Endothelial cell of umbilical vein (primary cell): ENCODE measurements around the gene SAMSN1. TPM values are rescaled to one million over a fixed set of nuclear protein-coding genes. Genes with fewer than 3 reads are reported as not detected.

Experiments
- BruUV-seq: library from RNA; stranded (reverse); fragments of 400-500 nt; replicated peaks from 2 replicates; lab custom pipeline; 2021; lab: Mats Ljungman, UMichigan
- CTCF ChIA-PET: fragments of 300-600, 350-600 bp; sonication (Branson Sonifier 250); formaldehyde crosslinking; loops from one replicate; lab custom pipeline; 2021; ENCODE audit warnings: antibody characterized with exemption, inconsistent platforms; lab: Charles Lee
- POLR2A ChIA-PET: fragments of 300-600, 350-600 bp; sonication (Branson Sonifier 250); formaldehyde crosslinking; loops from one replicate; lab custom pipeline; 2021; ENCODE audit warnings: antibody characterized with exemption, inconsistent platforms; lab: Charles Lee
- DNase-seq: peaks from one replicate; pipeline ENCODE4 v3.0.0-alpha.2; 2011; ENCODE audit warnings: low read depth, low spot score
- FAIRE-seq: peaks from 2 replicates; lab custom pipeline; 2011; peaks lifted over from hg19 to GRCh38; lab: Jason Lieb, UNC
- H2AFZ ChIP-seq: 2 replicates; pipeline ENCODE4 v1.6.0; 2012; ENCODE audit warnings: low read depth, low read length, control low read depth, inconsistent platforms
- H3K27ac ChIP-seq: 2 replicates; pipeline ENCODE4 v1.5.1; 2011; ENCODE audit warnings: low read depth, mild to moderate bottlenecking, control low read depth, low read length, moderate library complexity; ENCODE audit not compliant: insufficient read depth
- H3K27me3 ChIP-seq, 2 experiments: 2 replicates each; pipeline versions ENCODE4 v1.6.0 to v1.6.1; 2011; ENCODE audit warnings: low read length in 2 of 2, mixed read lengths in 1 of 2; ENCODE audit not compliant: control insufficient read depth in 2 of 2, insufficient read depth in 2 of 2
- H3K36me3 ChIP-seq, 2 experiments: 2 replicates in 1 of 2; 3 replicates in 1 of 2; pipeline ENCODE4 v1.5.1; 2011; ENCODE audit warnings: low read length in 2 of 2, mild to moderate bottlenecking in 1 of 2, moderate library complexity in 1 of 2; ENCODE audit not compliant: control insufficient read depth in 2 of 2, insufficient read depth in 2 of 2; ENCODE audit errors: extremely low read depth in 1 of 2
- H3K4me1 ChIP-seq: 3 replicates; pipeline ENCODE4 v1.5.1; 2011; ENCODE audit warnings: mild to moderate bottlenecking, low read length; ENCODE audit not compliant: control insufficient read depth, insufficient read depth; ENCODE audit errors: extremely low read depth
- H3K4me2 ChIP-seq: 2 replicates; pipeline ENCODE4 v1.6.1; 2011; ENCODE audit warnings: low read length, control low read depth, mixed read lengths; ENCODE audit not compliant: insufficient read depth
- H3K4me3 ChIP-seq, 3 experiments: fragments of 200-600 bp in 1 of 3; sonication (generic), shearing (Covaris generic) in 1 of 3; replicated peaks in 1 of 3; 2 replicates each; pipeline ENCODE4 v1.5.1; 2011 to 2016; ENCODE audit warnings: control low read depth in 3 of 3, low read length in 3 of 3, mild to moderate bottlenecking in 2 of 3, inconsistent platforms in 1 of 3, low read depth in 1 of 3, moderate library complexity in 1 of 3; ENCODE audit not compliant: insufficient read depth in 1 of 3
- H3K79me2 ChIP-seq: 2 replicates; pipeline ENCODE4 v1.6.0; 2012; ENCODE audit warnings: low read length, inconsistent platforms; ENCODE audit not compliant: control insufficient read depth, insufficient read depth
- H3K9ac ChIP-seq: replicated peaks from 2 replicates; pipeline ENCODE3; 2011; ENCODE audit warnings: low read length, control low read depth; ENCODE audit not compliant: insufficient read depth; ENCODE audit errors: extremely low read depth
- H3K9me1 ChIP-seq: replicated peaks from 3 replicates; pipeline ENCODE4 v1.6.0; 2011; ENCODE audit warnings: mild to moderate bottlenecking, low read length; ENCODE audit not compliant: control insufficient read depth, insufficient read depth; ENCODE audit errors: extremely low read depth
- H3K9me3 ChIP-seq: replicated peaks from 2 replicates; pipeline ENCODE4 v1.5.1; 2012; ENCODE audit warnings: low read length, inconsistent platforms; ENCODE audit not compliant: control insufficient read depth, insufficient read depth
- H4K20me1 ChIP-seq: replicated peaks from 2 replicates; pipeline ENCODE3; 2011; ENCODE audit warnings: mild to moderate bottlenecking, low read length; ENCODE audit not compliant: control insufficient read depth, insufficient read depth; ENCODE audit errors: extremely low read depth
- EZH2 ChIP-seq: IDR thresholded peaks from 2 replicates; pipeline ENCODE4 v1.6.1; 2012; ENCODE audit warnings: borderline replicate concordance, low read depth, mild to moderate bottlenecking, moderate library complexity, low read length, inconsistent platforms; ENCODE audit not compliant: severe bottlenecking
- JUN ChIP-seq: IDR thresholded peaks from 2 replicates; pipeline ENCODE4 v1.6.1; 2011; ENCODE audit warnings: borderline replicate concordance, low read depth; ENCODE audit not compliant: insufficient read length, insufficient read depth
- MAX ChIP-seq: IDR thresholded peaks from 2 replicates; pipeline ENCODE4 v1.6.1; 2011; ENCODE audit not compliant: insufficient read depth, insufficient read length
- MYC ChIP-seq: IDR thresholded peaks from one replicate; pipeline ENCODE4 v1.6.1; 2011; ENCODE audit warnings: mild to moderate bottlenecking, low read depth, low read length
- dilution Hi-C: fragments of 300-500 bp; cut with MboI; formaldehyde crosslinking; loops from one replicate; pipeline ENCODE4 v1.15.0; 2019; ENCODE audit warnings: low sequenced_read_pairs; ENCODE audit not compliant: extremely low pct_ligation_motif_present
- intact Hi-C: fragments of 100-400 bp; cut with micrococcal nuclease; formaldehyde crosslinking; loops from one replicate; pipeline ENCODE4 v1.10.0; 2022
- polyA plus RNA-seq, 4 experiments: library from polyadenylated mRNA; depleted of rRNA in 3 of 4; stranded (reverse) in 3 of 4; unstranded in 1 of 4; fragments of >200 nt; gene quantifications; 2 replicates each; pipeline versions ENCODE4 v1.2.1 to v1.2.3, GENCODE V29; 2011 to 2012; ENCODE audit warnings: missing spikeins in 1 of 4
- total RNA-seq: library from RNA; stranded (reverse); gene quantifications from 2 replicates; pipeline ENCODE4 v1.2.3, GENCODE V29; 2021
- TF ChIP-seq, protein P1 (sequence below), 2 donors: IDR thresholded peaks; 1 replicate in 1 of 2; 2 replicates in 1 of 2; pipeline ENCODE4 v1.5.1; 2011; ENCODE audit warnings: low read length in 2 of 2, mild to moderate bottlenecking in 2 of 2, moderate library complexity in 2 of 2, control low read depth in 1 of 2, inconsistent platforms in 1 of 2, low read depth in 1 of 2; ENCODE audit not compliant: insufficient read depth in 1 of 2; ENCODE audit errors: extremely low read depth in 1 of 2

SAMSN1 gene
- total and polyA plus RNA-seq, 2 donors (not counting 3 experiments of a cell fraction or from before 2014, with no cell fraction given) = 2.5 to 5.3 TPM

GRCh38 chr21:14543983-14544382 is 2.1 kb downstream of the SAMSN1 start:
- H3K4me1 ChIP-seq = peaks cover 34% of the 10 kb centered on the region
- H3K79me2 ChIP-seq = peaks cover 28% of the 10 kb centered on the region
- no peaks in the 10 kb centered on the region for H4K20me1 ChIP-seq
- DNase-seq (no peak), FAIRE-seq (no peak)
- no peak overlapping the region for H2AFZ ChIP-seq
- H3K9me3 ChIP-seq = no peaks in the 10 kb centered on the region
- ChIA-PET POLR2A (no interaction called here), CTCF (interaction anchor here (1.2 kb wide), 1 partner anchor 194 kb away, joined by 3 read pairs; no protein-coding TSS in a partner anchor)
- no peak overlapping the region for H3K4me3 ChIP-seq
- TF ChIP-seq, protein P1, sequence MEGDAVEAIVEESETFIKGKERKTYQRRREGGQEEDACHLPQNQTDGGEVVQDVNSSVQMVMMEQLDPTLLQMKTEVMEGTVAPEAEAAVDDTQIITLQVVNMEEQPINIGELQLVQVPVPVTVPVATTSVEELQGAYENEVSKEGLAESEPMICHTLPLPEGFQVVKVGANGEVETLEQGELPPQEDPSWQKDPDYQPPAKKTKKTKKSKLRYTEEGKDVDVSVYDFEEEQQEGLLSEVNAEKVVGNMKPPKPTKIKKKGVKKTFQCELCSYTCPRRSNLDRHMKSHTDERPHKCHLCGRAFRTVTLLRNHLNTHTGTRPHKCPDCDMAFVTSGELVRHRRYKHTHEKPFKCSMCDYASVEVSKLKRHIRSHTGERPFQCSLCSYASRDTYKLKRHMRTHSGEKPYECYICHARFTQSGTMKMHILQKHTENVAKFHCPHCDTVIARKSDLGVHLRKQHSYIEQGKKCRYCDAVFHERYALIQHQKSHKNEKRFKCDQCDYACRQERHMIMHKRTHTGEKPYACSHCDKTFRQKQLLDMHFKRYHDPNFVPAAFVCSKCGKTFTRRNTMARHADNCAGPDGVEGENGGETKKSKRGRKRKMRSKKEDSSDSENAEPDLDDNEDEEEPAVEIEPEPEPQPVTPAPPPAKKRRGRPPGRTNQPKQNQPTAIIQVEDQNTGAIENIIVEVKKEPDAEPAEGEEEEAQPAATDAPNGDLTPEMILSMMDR (IDR thresholded peaks at IDR 0.05; ENCODE audit: extremely low read depth in 1 of 2, insufficient read depth in 1 of 2, low read depth in 1 of 2, low read length in 2 of 2) = no peak
- TF ChIP-seq JUN = no peak
- H3K9ac ChIP-seq = no peak overlapping the region
- intact Hi-C loops = loop anchor here (5.0 to 10.0 kb wide), 2 partner anchors 193 to 239 kb away; no protein-coding TSS in a partner anchor
- dilution Hi-C loops = no loop called here
- BruUV-seq = no TSS peak
- no peaks in the 10 kb centered on the region for H3K9me1 ChIP-seq
- H3K36me3 ChIP-seq = no peaks in the 10 kb centered on the region
- peak overlapping the region; percentile 99 for H3K4me2 ChIP-seq
- no peaks in the 10 kb centered on the region for H3K27me3 ChIP-seq
- H3K27ac ChIP-seq = no peak overlapping the region

- Histone ChIP-seq H3K4me2 (peak overlapping the region; percentile 92), H3K9me3 (no peaks in the 10 kb centered on the region), H3K4me1 (peaks cover 30% of the 10 kb centered on the region), H3K36me3 (no peaks in the 10 kb centered on the region), H3K27me3 (no peaks in the 10 kb centered on the region), H3K4me3 (no peak overlapping the region), H2AFZ (no peak overlapping the region), H3K79me2 (peaks cover 38% of the 10 kb centered on the region), H4K20me1 (no peaks in the 10 kb centered on the region), H3K9ac (no peak overlapping the region), H3K9me1 (no peaks in the 10 kb centered on the region), H3K27ac (peak overlapping the region; percentile 64)
- TF ChIP-seq EZH2 = no peak
- TF ChIP-seq MYC = no peak
- no peak for TF ChIP-seq MAX
- dilution Hi-C loops = no loop called here
- POLR2A ChIA-PET = no interaction called here
- no TSS peak for BruUV-seq
- CTCF ChIA-PET = interaction anchor here (0.8 to 1.0 kb wide), 3 partner anchors 37 to 183 kb away, joined by 3 to 4 read pairs (median 3); no protein-coding TSS in a partner anchor
- DNase-seq (no peak), FAIRE-seq (no peak)
- intact Hi-C loops = loop anchor here (1.0 to 10.0 kb wide), 3 partner anchors 8 to 238 kb away; no protein-coding TSS in a partner anchor
These were observed 3.5 kb downstream of the SAMSN1 start for GRCh38 chr21:14542638-14543037.
